NT2/D1 (cell line): ENCODE data around the gene CHURC1.
A peak's percentile ranks its signal among the peaks of the same experiment; 100 is the strongest.

Experiments
- DNase-seq: peaks from one replicate; pipeline ENCODE4 v3.0.0-alpha.2; 2011; ENCODE audit warnings: low read depth, low spot score
- H3K27me3 ChIP-seq: 2 replicates; pipeline ENCODE4 v1.6.0; 2011; ENCODE audit warnings: mild to moderate bottlenecking; ENCODE audit not compliant: insufficient read length, insufficient read depth
- H3K36me3 ChIP-seq: 2 replicates; pipeline ENCODE4 v1.6.1; 2011; ENCODE audit warnings: mild to moderate bottlenecking, low read length, mixed read lengths; ENCODE audit not compliant: insufficient read depth, insufficient read length
- H3K4me1 ChIP-seq: 2 replicates; pipeline ENCODE4 v1.5.1; 2011; ENCODE audit not compliant: insufficient read depth, insufficient read length
- H3K4me3 ChIP-seq: 2 replicates; pipeline ENCODE4 v1.5.1; 2011; ENCODE audit warnings: low read depth; ENCODE audit not compliant: insufficient read length
- H3K9ac ChIP-seq: 2 replicates; pipeline ENCODE4 v1.6.0; 2011; ENCODE audit warnings: low read depth; ENCODE audit not compliant: insufficient read length
- H3K9me3 ChIP-seq: 2 replicates; pipeline ENCODE4 v1.5.1; 2011; ENCODE audit warnings: mild to moderate bottlenecking, low read length; ENCODE audit not compliant: insufficient read depth
- SUZ12 ChIP-seq: IDR thresholded peaks from 2 replicates; pipeline ENCODE4 v1.6.1; 2011; ENCODE audit not compliant: insufficient read length, insufficient read depth; ENCODE audit errors: extremely low read depth
- YY1 ChIP-seq: IDR thresholded peaks from 2 replicates; pipeline ENCODE4 v1.6.1; 2011; ENCODE audit not compliant: insufficient read length, insufficient read depth
- ZNF274 ChIP-seq: IDR thresholded peaks from 2 replicates; pipeline ENCODE4 v1.6.1; 2011; ENCODE audit warnings: mild to moderate bottlenecking, low read depth, low read length

Gene CHURC1

DNA sequence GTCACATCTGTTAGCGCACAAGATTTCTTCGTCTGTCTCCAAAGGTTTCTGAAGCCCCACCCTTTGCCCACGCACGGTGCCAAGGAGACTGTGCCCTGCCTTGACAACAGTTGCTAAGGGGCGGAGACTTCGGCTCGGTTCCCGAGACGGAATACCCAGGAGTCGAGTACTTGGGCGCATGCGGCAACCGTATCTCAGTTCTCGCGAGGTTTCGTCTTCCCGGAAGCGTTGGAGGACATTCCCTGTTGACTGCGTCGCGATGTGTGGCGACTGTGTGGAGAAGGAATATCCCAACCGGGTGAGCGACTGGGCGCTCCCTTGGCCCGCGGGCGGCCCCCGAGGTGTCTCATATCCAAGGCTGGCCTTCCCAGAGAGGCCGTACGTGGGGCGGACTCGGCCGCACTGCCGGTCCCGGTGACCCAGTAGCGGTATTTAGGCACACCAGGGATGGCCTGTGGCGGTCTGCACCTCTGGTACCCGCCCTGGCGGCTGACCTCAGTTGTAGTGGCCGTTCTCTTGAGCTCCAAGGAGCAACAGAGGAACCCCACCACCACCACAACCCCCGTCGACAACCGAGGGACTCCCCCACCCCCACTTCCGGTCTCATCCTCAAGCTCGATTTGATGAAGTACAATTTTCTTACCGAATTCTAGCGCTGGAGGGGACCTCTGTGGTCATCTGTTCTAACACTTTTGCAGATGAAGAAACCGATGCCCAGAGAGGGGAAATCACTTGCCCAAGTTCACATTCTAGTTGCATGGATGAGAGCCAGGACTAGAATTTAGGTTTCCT lies at the start of gene CHURC1:
TSS of gene CHURC1 (plus strand) at position 219 of the 792 bp plus-strand sequence. CDS start at position 260, 41 bp downstream.
- no peaks in the 10 kb centered on the region for H3K9me3 ChIP-seq
- TF ChIP-seq SUZ12 (no peak), YY1 (no peak), ZNF274 (no peak)
- H3K9ac ChIP-seq = peak within 1 kb of the TSS; percentile 96
- peak; percentile 91 for DNase-seq
- H3K4me3 ChIP-seq = peak within 1 kb of the TSS; percentile 94
- no peaks in the 10 kb centered on the region for H3K4me1 ChIP-seq
- H3K36me3 ChIP-seq = peaks cover 2% of the 10 kb centered on the region
- no peaks in the 10 kb centered on the region for H3K27me3 ChIP-seq

DNA sequence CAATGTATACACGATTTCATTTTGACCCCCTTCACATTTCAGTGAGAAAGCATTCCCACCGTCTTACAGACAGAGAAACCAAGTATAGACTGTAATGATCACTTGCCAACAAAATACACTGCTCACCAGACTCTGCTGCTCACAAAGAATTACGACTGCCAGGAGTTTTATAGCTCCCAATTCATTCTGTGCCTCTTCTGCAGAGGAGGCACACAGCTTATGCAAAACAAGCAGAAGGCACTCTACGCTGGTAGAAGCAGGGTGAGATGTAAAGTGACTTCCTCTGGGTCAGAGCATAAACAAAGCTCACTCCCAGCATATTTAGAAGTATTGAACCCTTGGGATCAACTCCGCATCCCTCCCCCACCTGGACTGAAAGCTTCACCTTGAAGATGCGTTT lies 49.1 kb upstream of the CHURC1 start:
- no peaks in the 10 kb centered on the region for H3K9me3 ChIP-seq
- no peak for DNase-seq
- H3K27me3 ChIP-seq = no peaks in the 10 kb centered on the region
- TF ChIP-seq ZNF274 = no peak
- TF ChIP-seq SUZ12 = no peak
- no peak for TF ChIP-seq YY1
- no peak overlapping the region for H3K9ac ChIP-seq
- H3K36me3 ChIP-seq = no peaks in the 10 kb centered on the region
- H3K4me1 ChIP-seq = peaks cover 10% of the 10 kb centered on the region
- H3K4me3 ChIP-seq = no peak overlapping the region

DNA sequence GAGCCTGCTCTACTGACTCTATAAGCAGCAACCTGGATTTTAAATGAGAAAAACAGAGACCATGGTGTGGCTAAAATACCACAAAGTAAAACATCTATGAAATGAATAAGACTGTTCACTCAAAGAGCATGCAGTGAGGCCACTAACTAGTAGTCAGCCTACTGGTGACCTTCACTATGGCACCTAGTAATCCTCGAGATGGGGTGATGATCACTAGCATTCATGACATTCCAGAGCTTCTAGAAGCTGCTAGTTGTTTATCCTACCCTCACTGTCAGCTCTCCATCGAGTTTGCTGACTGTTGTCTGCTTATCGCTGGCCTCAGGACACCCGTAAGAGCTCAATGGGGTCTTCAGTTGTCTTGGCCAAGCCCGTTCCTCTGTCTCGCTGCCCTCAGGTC lies 48.3 kb upstream of the CHURC1 start:
- Histone ChIP-seq H3K9me3 (no peaks in the 10 kb centered on the region), H3K36me3 (no peaks in the 10 kb centered on the region), H3K4me3 (no peak overlapping the region), H3K4me1 (peaks cover 10% of the 10 kb centered on the region), H3K27me3 (no peaks in the 10 kb centered on the region), H3K9ac (no peak overlapping the region)
- no peak for TF ChIP-seq ZNF274
- no peak for TF ChIP-seq SUZ12
- no peak for TF ChIP-seq YY1
- DNase-seq = no peak

DNA sequence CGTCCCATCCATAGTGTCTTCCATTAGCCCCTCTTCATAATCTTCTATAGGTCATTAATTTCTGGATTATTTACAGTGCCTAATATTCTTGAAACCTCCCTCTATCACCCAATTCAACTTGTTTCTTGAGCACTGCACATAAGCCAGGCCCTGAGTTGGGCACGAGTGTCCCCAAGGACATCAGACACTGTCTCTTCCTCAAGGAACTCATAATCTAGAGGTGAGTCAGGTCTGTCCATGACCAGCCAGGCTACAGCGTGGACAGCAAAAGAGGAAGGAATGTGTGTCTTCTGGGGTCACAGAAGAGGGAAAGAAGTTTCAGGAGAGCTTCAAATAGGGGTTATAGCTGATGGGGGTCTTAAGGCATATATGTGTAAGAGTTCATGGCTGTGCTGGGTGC lies 47.1 kb upstream of the CHURC1 start:
- TF ChIP-seq SUZ12 (no peak), YY1 (no peak), ZNF274 (no peak)

DNA sequence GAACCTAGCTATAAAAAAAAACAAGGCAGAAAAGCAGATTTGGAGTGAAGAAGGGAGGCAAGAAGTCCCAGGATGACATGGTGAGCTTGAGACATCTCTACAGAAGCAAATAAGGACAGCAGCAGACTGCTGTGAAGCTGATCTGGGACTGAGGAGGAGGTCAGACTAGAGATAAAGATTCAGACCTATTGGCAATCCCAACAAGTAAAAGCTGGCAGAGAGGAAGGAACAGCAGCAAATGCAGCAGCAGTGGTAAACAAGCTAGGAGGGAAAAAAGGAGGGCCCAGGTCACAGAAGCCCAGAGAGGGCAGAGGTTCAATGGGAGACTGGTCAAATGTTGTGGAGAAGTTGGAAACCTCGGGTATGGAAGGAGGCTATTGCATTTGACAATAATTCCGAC lies 45.9 kb upstream of the CHURC1 start:
- H3K27me3 ChIP-seq = no peaks in the 10 kb centered on the region
- no peaks in the 10 kb centered on the region for H3K36me3 ChIP-seq
- no peak overlapping the region for H3K4me3 ChIP-seq
- H3K4me1 ChIP-seq = peaks cover 10% of the 10 kb centered on the region
- peaks cover 6% of the 10 kb centered on the region; the same call in 1 of the 2 replicates for H3K9me3 ChIP-seq
- no peak for DNase-seq
- TF ChIP-seq SUZ12 = no peak
- no peak for TF ChIP-seq YY1
- TF ChIP-seq ZNF274 = no peak
- no peak overlapping the region for H3K9ac ChIP-seq

More for the DNA sequence above, 47.1 kb upstream of the CHURC1 start:
- Histone ChIP-seq H3K4me3 (no peak overlapping the region), H3K27me3 (no peaks in the 10 kb centered on the region), H3K9me3 (0 out of 2 replicates have a peak, but pooled peaks cover 2% of the 10 kb centered on the region), H3K4me1 (peaks cover 10% of the 10 kb centered on the region), H3K36me3 (no peaks in the 10 kb centered on the region), H3K9ac (no peak overlapping the region)
- no peak for DNase-seq

DNA sequence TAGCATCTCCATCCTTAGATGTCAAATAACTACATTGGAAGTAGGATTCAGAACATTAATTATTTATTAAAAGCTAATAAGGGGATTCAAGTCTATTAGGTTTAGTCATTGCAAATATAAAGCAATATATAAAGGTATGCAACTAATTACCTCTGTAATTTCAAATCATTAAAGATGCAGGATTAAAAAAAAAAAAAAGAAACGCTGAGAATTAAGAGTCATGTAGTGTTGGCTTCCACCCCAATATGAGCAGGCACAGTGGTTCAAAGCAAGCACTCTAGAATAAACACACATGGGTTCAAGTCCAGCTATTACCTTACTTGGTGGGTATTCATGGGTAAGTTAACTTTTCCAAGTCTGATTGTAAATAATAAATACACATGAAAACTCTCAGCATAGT lies 45.4 kb upstream of the CHURC1 start:
- no peaks in the 10 kb centered on the region for H3K27me3 ChIP-seq
- no peak for DNase-seq
- H3K36me3 ChIP-seq = no peaks in the 10 kb centered on the region
- no peak overlapping the region for H3K9ac ChIP-seq
- H3K9me3 ChIP-seq = peaks cover 6% of the 10 kb centered on the region; the same call in 1 of the 2 replicates
- peaks cover 10% of the 10 kb centered on the region for H3K4me1 ChIP-seq
- no peak overlapping the region for H3K4me3 ChIP-seq
- no peak for TF ChIP-seq SUZ12
- TF ChIP-seq ZNF274 = no peak
- no peak for TF ChIP-seq YY1

DNA sequence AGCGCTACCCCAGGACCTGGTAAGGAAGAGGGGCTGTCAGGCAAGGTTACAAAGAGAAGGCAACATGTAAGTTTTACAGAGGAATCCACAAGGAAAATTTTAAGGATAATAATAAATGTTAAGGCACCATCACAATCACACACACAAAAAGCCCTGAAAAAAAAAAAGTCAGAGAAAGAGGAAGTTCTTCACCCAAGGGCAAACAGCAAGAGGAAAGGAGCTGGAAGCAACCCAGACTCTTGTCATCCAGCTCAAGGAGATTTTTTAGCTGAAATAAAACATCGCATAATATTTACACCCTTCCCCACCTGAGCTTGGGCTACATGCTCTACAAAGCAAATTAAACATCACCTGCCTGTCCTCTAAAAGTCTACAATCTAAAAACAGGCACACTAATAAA lies 44.1 kb upstream of the CHURC1 start:
- Histone ChIP-seq H3K9ac (no peak overlapping the region), H3K4me3 (no peak overlapping the region), H3K4me1 (peaks cover 10% of the 10 kb centered on the region), H3K9me3 (peaks cover 6% of the 10 kb centered on the region; the same call in 1 of the 2 replicates), H3K36me3 (no peaks in the 10 kb centered on the region), H3K27me3 (no peaks in the 10 kb centered on the region)
- DNase-seq = no peak
- TF ChIP-seq SUZ12 (no peak), ZNF274 (no peak), YY1 (no peak)
